GM23338 (cell line): ENCODE measurements around the gene C13orf46. TPM values are rescaled to one million over a fixed set of nuclear protein-coding genes. Genes with fewer than 3 reads are reported as not detected.

Experiments
- ATAC-seq: fragments of 200-7000 bp; cut with Tn5 transposase; 3 replicates; pipeline ENCODE4 v1.9.1; 2020
- DNase-seq: peaks from one replicate; pipeline ENCODE4 v3.0.0-alpha.2; 2015; ENCODE audit warnings: low spot score
- H2AFZ ChIP-seq: fragments of 200-600 bp; sonication (generic); 2 replicates; pipeline ENCODE4 v1.8.0; 2016; ENCODE audit warnings: antibody characterized with exemption, mild to moderate bottlenecking, moderate library complexity
- H3F3A ChIP-seq: fragments of 200-600 bp; sonication (generic); replicated peaks from 2 replicates; pipeline ENCODE4 v1.8.0; 2017; ENCODE audit warnings: antibody characterized with exemption, mixed run types, low read depth
- H3K27ac ChIP-seq: fragments of 200-600 bp; sonication (generic); 2 replicates; pipeline ENCODE4 v1.6.1; 2016; ENCODE audit warnings: low read depth
- H3K27me3 ChIP-seq: fragments of 200-600 bp; sonication (generic); 2 replicates; pipeline ENCODE4 v1.8.0; 2016; ENCODE audit warnings: mild to moderate bottlenecking, mixed run types, moderate library complexity; ENCODE audit not compliant: insufficient read depth
- H3K36me3 ChIP-seq: fragments of 200-600 bp; sonication (generic); 2 replicates; pipeline ENCODE4 v1.8.0; 2016; ENCODE audit warnings: mild to moderate bottlenecking; ENCODE audit not compliant: insufficient read depth
- H3K4me1 ChIP-seq: fragments of 200-600 bp; sonication (generic); 2 replicates; pipeline ENCODE4 v1.8.0; 2016; ENCODE audit warnings: mild to moderate bottlenecking, moderate library complexity; ENCODE audit not compliant: insufficient read depth
- H3K4me2 ChIP-seq: fragments of 200-600 bp; sonication (generic); 2 replicates; pipeline ENCODE4 v1.7.1; 2017; ENCODE audit warnings: mixed run types
- H3K4me3 ChIP-seq: fragments of 200-600 bp; sonication (generic); 2 replicates; pipeline ENCODE4 v1.6.1; 2016; ENCODE audit warnings: mixed run types
- H3K79me2 ChIP-seq: fragments of 200-600 bp; sonication (generic); replicated peaks from 2 replicates; pipeline ENCODE4 v1.8.0; 2017; ENCODE audit warnings: mild to moderate bottlenecking; ENCODE audit not compliant: insufficient read depth
- H3K9me2 ChIP-seq: fragments of 200-600 bp; sonication (generic); 2 replicates; pipeline ENCODE4 v1.8.0; 2017; ENCODE audit not compliant: insufficient read depth
- H4K20me1 ChIP-seq: fragments of 200-600 bp; sonication (generic); replicated peaks from 2 replicates; pipeline ENCODE4 v1.8.0; 2017; ENCODE audit warnings: mild to moderate bottlenecking; ENCODE audit not compliant: insufficient read depth
- H3K27ac Mint-ChIP-seq: 2 replicates; pipeline ENCODE4 v1.8.0; 2020; ENCODE audit warnings: inconsistent platforms, mild to moderate bottlenecking, moderate library complexity, mixed read lengths
- H3K27me3 Mint-ChIP-seq: 3 replicates; pipeline ENCODE4 v1.8.0; 2022; ENCODE audit warnings: low read depth, mild to moderate bottlenecking, moderate library complexity, mixed read lengths, inconsistent platforms; ENCODE audit not compliant: insufficient read depth, poor library complexity
- H3K36me3 Mint-ChIP-seq: 3 replicates; pipeline ENCODE4 v1.8.0; 2021; ENCODE audit warnings: low read depth, mild to moderate bottlenecking, inconsistent platforms, moderate library complexity, mixed read lengths
- H3K4me1 Mint-ChIP-seq: 3 replicates; pipeline ENCODE4 v1.8.0; 2020; ENCODE audit warnings: mild to moderate bottlenecking, inconsistent platforms, mixed read lengths
- H3K4me3 Mint-ChIP-seq: 3 replicates; pipeline ENCODE4 v1.8.0; 2021; ENCODE audit warnings: moderate library complexity, mild to moderate bottlenecking, inconsistent platforms, mixed read lengths
- H3K9me3 Mint-ChIP-seq: 3 replicates; pipeline ENCODE4 v1.8.0; 2020; ENCODE audit warnings: moderate library complexity, mild to moderate bottlenecking, inconsistent platforms, mixed read lengths
- CREB1 ChIP-seq: fragments of 250-450 bp; sonication (Bioruptor Pico); IDR thresholded peaks from 2 replicates; pipeline ENCODE4 v1.5.0; 2020; ENCODE audit warnings: low read depth, mild to moderate bottlenecking, moderate library complexity
- CTCF ChIP-seq, 2 experiments: fragments of 200-600 bp in 1 of 2; sonication (generic) in 1 of 2; conservative IDR thresholded peaks; 2 replicates each; pipeline versions ENCODE4 v1.5.1 to v1.6.1; 2016 to 2017; ENCODE audit warnings: antibody characterized with exemption in 2 of 2, low read depth in 2 of 2, mild to moderate bottlenecking in 2 of 2, moderate library complexity in 1 of 2
- ETS1 ChIP-seq: IDR thresholded peaks from 2 replicates; pipeline ENCODE4 v1.6.1; 2016; ENCODE audit warnings: antibody characterized with exemption
- EZH2 ChIP-seq: fragments of 200-600 bp; sonication (generic); IDR thresholded peaks from one replicate; pipeline ENCODE4 v1.8.0; 2017; ENCODE audit warnings: antibody characterized with exemption, mild to moderate bottlenecking, low read depth; ENCODE audit not compliant: unreplicated experiment
- EZH2phosphoT487 ChIP-seq: fragments of 200-600 bp; sonication (generic); IDR thresholded peaks from one replicate; pipeline ENCODE4 v1.8.1; 2018; ENCODE audit warnings: antibody characterized with exemption; ENCODE audit not compliant: unreplicated experiment
- JUNB ChIP-seq: IDR thresholded peaks from one replicate; pipeline ENCODE4 v1.6.1; 2016; ENCODE audit warnings: antibody characterized with exemption; ENCODE audit not compliant: unreplicated experiment
- NANOG ChIP-seq: IDR thresholded peaks from 2 replicates; pipeline ENCODE4 v1.6.1; 2016; ENCODE audit warnings: antibody characterized with exemption, borderline replicate concordance
- POLR2AphosphoS5 ChIP-seq: IDR thresholded peaks from 2 replicates; pipeline ENCODE4 v1.6.1; 2016; ENCODE audit warnings: antibody characterized with exemption, low read depth
- REST ChIP-seq: IDR thresholded peaks from one replicate; pipeline ENCODE4 v1.6.1; 2018; ENCODE audit warnings: antibody characterized with exemption; ENCODE audit not compliant: unreplicated experiment
- STAT1 ChIP-seq: IDR thresholded peaks from one replicate; pipeline ENCODE4 v1.6.1; 2016; ENCODE audit warnings: antibody characterized with exemption; ENCODE audit not compliant: unreplicated experiment
- ZNF114 ChIP-seq: fragments of 250-450 bp; sonication (Bioruptor Pico); IDR thresholded peaks from 2 replicates; pipeline ENCODE4 v1.5.0; 2020; ENCODE audit warnings: mild to moderate bottlenecking, moderate library complexity
- ZNF331 ChIP-seq: fragments of 250-450 bp; sonication (Bioruptor Pico); IDR thresholded peaks from 2 replicates; pipeline ENCODE4 v1.5.0; 2020; ENCODE audit warnings: low read depth, mild to moderate bottlenecking, moderate library complexity
- polyA plus RNA-seq: library from polyadenylated mRNA; unstranded; fragments of >200 nt; fragmentation: Nextera tagmentation; extraction: Ambion mirVana; gene quantifications from 2 replicates; pipeline ENCODE4 v1.2.1, GENCODE V29; 2016
- total RNA-seq: library from RNA; depleted of rRNA; stranded (reverse); fragments of >200 nt; shearing (Covaris generic); gene quantifications from 2 replicates; pipeline ENCODE4 v1.2.3, GENCODE V29; 2014

Gene C13orf46
- total and polyA plus RNA-seq, 2 experiments from 2014 or later: 0.44 to 1.5 TPM

GRCh38 chr13:113999618-113999910, 25.7 kb upstream of the C13orf46 start:
- Histone ChIP-seq H3K27me3 (no peaks in the 10 kb centered on the region), H3K27ac (no peak overlapping the region), H3K4me3 (no peak overlapping the region), H3K36me3 (no peaks in the 10 kb centered on the region), H3K9me2 (no peaks in the 10 kb centered on the region), H3K79me2 (no peaks in the 10 kb centered on the region), H3K4me2 (no peak overlapping the region), H4K20me1 (no peaks in the 10 kb centered on the region), H2AFZ (no peak overlapping the region), H3K4me1 (no peaks in the 10 kb centered on the region), H3F3A (no peaks in the 10 kb centered on the region)
- peaks cover 4% of the 10 kb centered on the region for H3K27me3 Mint-ChIP-seq
- no peak for DNase-seq
- H3K4me3 Mint-ChIP-seq: no peak overlapping the region
- no peaks in the 10 kb centered on the region for H3K9me3 Mint-ChIP-seq
- no peak overlapping the region for H3K27ac Mint-ChIP-seq
- H3K4me1 Mint-ChIP-seq: no peaks in the 10 kb centered on the region
- ATAC-seq: no peak
- TF ChIP-seq CREB1 (CRISPR knock-in tag) (no peak), ZNF114 (CRISPR knock-in tag) (no peak), POLR2AphosphoS5 (no peak), EZH2phosphoT487 (no peak), CTCF (conservative IDR thresholded peaks at IDR 0.05; ENCODE audit: low read depth in 2 of 2) (no peak), REST (no peak), ETS1 (no peak)
- H3K36me3 Mint-ChIP-seq: no peaks in the 10 kb centered on the region; the same call in 2 of the 3 replicates

- Histone ChIP-seq H3K4me1 (no peaks in the 10 kb centered on the region), H3K36me3 (no peaks in the 10 kb centered on the region), H2AFZ (no peak overlapping the region), H3K27me3 (no peaks in the 10 kb centered on the region), H3K9me2 (no peaks in the 10 kb centered on the region), H3K79me2 (no peaks in the 10 kb centered on the region), H3F3A (no peaks in the 10 kb centered on the region), H3K4me2 (no peak overlapping the region), H3K27ac (no peak overlapping the region), H3K4me3 (no peak overlapping the region), H4K20me1 (no peaks in the 10 kb centered on the region)
- H3K27ac Mint-ChIP-seq: no peak overlapping the region
- DNase-seq: no peak
- no peak for ATAC-seq
- H3K27me3 Mint-ChIP-seq: peaks cover 7% of the 10 kb centered on the region
- H3K4me3 Mint-ChIP-seq: no peak overlapping the region
- peaks cover 4% of the 10 kb centered on the region; the same call in 1 of the 3 replicates for H3K36me3 Mint-ChIP-seq
- H3K4me1 Mint-ChIP-seq: no peaks in the 10 kb centered on the region
- H3K9me3 Mint-ChIP-seq: no peaks in the 10 kb centered on the region
- TF ChIP-seq ETS1 (no peak), EZH2 (no peak), CTCF (conservative IDR thresholded peaks at IDR 0.05; ENCODE audit: low read depth in 2 of 2) (no peak), STAT1 (no peak), JUNB (no peak), CREB1 (CRISPR knock-in tag) (no peak), ZNF331 (CRISPR knock-in tag) (no peak), NANOG (no peak), POLR2AphosphoS5 (no peak)
Measured at GRCh38 chr13:113998781-113999617, 25.1 kb upstream of the C13orf46 start.
